Cerebellar nuclear complex (tissue), 1 donor: Measurements from ENCODE around the gene CERS3.

ENCODE experiments used
- DNase-seq, 2 experiments: peaks; one replicate each; lab custom pipeline; 2025; lab: John Stamatoyannopoulos, UW

CERS3 gene

GRCh38 chr15:100528833-100529428, at the start of gene CERS3:
Gene CERS3 (minus strand): TSS chr15:100528950. CDS start chr15:100501849, 27,101 bp downstream.
- no peak for DNase-seq

GRCh38 chr15:100573526-100573925, 44.8 kb upstream of the CERS3 start:
- no peak for DNase-seq

GRCh38 chr15:100572362-100572983, 43.7 kb upstream of the CERS3 start:
- DNase-seq: no peak

GRCh38 chr15:100571592-100572167, 42.9 kb upstream of the CERS3 start:
- DNase-seq: no peak

GRCh38 chr15:100570735-100571313, 42.1 kb upstream of the CERS3 start:
- DNase-seq: no peak

- no peak for DNase-seq
These were observed 41.5 kb upstream of the CERS3 start for GRCh38 chr15:100570275-100570674.

GRCh38 chr15:100569391-100569790, 40.6 kb upstream of the CERS3 start:
- no peak for DNase-seq

GRCh38 chr15:100566850-100567628, 38.3 kb upstream of the CERS3 start:
- no peak for DNase-seq

GRCh38 chr15:100565591-100565990, 36.8 kb upstream of the CERS3 start:
- no peak for DNase-seq

- DNase-seq: no peak
These were observed 31.6 kb upstream of the CERS3 start for GRCh38 chr15:100560323-100560722.

- DNase-seq: no peak
These were observed 30.6 kb upstream of the CERS3 start for GRCh38 chr15:100559330-100559729.

- no peak for DNase-seq
These were observed 30.1 kb upstream of the CERS3 start for GRCh38 chr15:100558771-100559254.

- no peak for DNase-seq
These were observed 24.7 kb upstream of the CERS3 start for GRCh38 chr15:100553468-100553867.

- DNase-seq: no peak
These were observed 19.2 kb upstream of the CERS3 start for GRCh38 chr15:100547961-100548360.

- no peak for DNase-seq
These were observed 16.2 kb upstream of the CERS3 start for GRCh38 chr15:100544946-100545345.

GRCh38 chr15:100544338-100544841, 15.6 kb upstream of the CERS3 start:
- no peak for DNase-seq

- no peak for DNase-seq
These were observed 13.5 kb upstream of the CERS3 start for GRCh38 chr15:100542290-100542689.

GRCh38 chr15:100537331-100537730, 8.6 kb upstream of the CERS3 start:
- no peak for DNase-seq

GRCh38 chr15:100536733-100537132, 8.0 kb upstream of the CERS3 start:
- DNase-seq: no peak

- no peak for DNase-seq
These were observed 5.1 kb upstream of the CERS3 start for GRCh38 chr15:100533886-100534285.

GRCh38 chr15:100531823-100532327, 3.1 kb upstream of the CERS3 start:
- no peak for DNase-seq

GRCh38 chr15:100531204-100531603, 2.5 kb upstream of the CERS3 start:
- DNase-seq: no peak
